HG03469 (cell line): ENCODE results near the gene ACTN4.

Experiments
- ATAC-seq: cut with Tn5 transposase; IDR thresholded peaks from one replicate; pipeline ENCODE4 v1.9.1; 2021; ENCODE audit warnings: mild to moderate bottlenecking, moderate library complexity, moderate number of reproducible peaks; ENCODE audit not compliant: unreplicated experiment

The ACTN4 gene

DNA sequence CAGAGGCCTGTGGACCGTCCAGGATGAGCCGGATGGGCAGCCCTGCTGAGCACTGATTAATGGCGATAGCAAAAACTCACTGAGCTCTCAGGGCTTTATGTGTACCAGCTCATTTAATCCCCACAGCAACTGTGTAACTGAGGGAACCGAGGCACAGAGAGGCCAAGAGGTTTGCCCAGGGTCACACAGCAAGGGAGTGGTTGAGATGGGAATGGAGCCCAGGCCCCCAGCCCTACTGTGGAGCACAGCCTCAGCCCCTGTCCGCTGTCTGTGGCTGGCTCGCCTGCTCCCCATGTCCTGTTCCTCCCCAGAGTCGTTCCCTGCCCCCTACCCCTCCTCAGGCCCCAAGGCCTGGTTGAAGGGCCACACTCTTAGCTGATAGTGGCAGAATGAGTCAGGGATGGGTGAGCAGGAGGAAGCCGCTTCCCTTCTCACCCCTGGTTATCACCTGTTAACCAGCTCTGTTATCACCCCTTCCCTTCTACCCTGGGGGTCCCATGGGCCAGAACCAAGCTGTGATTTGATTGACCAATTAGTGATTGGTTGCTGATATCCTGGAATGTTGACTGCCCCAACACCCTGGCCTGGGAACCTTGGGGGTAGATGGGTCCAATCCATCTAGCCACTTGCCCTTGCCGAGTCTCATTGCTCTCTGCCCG lies 75.6 kb downstream of the ACTN4 start:
- no peak for ATAC-seq

DNA sequence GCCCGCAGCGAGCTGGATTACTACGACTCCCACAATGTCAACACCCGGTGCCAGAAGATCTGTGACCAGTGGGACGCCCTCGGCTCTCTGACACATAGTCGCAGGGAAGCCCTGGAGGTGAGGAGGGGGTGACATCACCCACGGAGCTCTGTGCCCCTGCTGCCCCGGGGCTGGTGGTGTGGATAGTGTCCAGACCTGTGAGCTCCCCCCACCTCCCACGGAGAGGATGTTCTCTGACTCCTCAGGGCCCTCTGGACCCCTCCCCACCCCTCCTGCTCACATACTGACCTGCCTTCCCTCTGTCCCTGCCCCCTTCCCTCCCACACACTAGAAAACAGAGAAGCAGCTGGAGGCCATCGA lies 76.1 kb downstream of the ACTN4 start:
- no peak for ATAC-seq

DNA sequence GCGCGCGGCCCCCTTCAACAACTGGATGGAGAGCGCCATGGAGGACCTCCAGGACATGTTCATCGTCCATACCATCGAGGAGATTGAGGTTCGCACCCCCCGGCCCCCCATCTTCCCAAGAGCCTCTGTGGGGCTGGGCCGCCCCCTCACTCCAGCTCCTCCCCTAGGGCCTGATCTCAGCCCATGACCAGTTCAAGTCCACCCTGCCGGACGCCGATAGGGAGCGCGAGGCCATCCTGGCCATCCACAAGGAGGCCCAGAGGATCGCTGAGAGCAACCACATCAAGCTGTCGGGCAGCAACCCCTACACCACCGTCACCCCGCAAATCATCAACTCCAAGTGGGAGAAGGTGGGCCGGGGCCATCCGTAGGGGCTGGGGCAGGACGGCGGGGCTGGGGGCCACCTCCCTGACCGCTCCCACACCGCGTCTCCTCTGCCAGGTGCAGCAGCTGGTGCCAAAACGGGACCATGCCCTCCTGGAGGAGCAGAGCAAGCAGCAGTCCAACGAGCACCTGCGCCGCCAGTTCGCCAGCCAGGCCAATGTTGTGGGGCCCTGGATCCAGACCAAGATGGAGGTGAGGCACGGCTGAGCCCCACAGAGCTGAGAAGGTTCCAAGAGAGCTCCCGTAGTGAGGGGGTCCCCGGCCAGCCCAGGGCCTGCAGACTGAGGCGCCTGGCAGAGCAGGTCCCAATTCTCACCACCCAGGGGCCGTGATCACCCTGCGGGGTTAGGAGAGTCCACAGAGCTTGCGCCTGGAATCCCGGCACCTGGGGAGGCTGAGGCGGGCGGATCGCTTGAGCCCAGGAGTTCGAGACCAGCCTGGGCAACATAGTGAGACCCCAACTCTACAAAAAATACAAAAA lies 76.8 kb downstream of the ACTN4 start:
- no peak for ATAC-seq

DNA sequence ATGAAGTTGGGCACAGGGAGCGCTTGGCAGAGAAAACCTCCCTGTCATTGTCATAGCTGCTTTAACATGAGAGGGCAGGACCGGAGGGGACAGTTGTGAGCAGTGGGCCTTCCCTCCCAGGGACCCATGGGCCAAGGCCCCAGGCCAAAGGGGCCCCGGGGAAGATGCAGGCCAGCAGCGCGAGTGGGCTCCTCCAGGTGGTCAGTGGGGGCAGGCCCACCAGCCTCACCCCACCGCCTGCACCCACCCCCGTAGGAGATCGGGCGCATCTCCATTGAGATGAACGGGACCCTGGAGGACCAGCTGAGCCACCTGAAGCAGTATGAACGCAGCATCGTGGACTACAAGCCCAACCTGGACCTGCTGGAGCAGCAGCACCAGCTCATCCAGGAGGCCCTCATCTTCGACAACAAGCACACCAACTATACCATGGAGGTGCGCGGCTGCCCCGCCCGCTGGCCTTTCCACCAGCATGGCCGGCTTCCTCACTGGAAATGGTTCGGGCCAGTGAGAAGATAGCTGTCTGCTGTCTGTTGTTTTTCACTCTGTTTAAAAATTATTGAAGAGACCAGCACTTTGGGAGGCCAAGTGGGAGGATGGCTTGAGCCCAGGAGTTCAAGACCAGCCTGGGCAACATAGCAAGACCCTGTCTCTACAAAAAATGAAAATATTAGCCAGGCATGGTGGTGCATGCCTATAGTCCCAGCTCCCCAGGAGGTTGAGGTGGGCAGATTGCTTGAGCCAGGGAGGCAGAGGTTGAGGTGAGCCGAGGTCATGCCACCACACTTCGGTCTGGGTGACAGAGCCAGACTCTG lies 78.2 kb downstream of the ACTN4 start:
- no peak for ATAC-seq

DNA sequence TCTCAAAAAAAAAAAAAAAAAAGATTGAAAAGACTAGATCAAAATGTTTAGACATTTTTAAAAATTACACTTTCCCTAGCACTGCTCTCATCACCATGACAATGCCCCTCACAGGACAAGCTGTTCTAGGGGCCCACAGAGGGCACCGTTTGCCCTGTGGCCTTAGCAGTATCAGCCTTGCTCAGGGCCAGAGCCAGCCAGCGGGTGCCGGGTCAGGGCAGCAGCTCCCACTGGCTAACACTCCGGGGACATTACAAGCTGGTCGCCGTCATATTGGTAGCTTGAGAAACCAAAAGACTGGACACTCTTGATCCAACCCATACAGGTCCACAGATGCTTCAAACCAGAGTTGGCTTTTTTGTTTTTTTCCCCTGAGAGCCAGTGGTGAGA lies 78.8 kb downstream of the ACTN4 start:
- no peak for ATAC-seq

DNA sequence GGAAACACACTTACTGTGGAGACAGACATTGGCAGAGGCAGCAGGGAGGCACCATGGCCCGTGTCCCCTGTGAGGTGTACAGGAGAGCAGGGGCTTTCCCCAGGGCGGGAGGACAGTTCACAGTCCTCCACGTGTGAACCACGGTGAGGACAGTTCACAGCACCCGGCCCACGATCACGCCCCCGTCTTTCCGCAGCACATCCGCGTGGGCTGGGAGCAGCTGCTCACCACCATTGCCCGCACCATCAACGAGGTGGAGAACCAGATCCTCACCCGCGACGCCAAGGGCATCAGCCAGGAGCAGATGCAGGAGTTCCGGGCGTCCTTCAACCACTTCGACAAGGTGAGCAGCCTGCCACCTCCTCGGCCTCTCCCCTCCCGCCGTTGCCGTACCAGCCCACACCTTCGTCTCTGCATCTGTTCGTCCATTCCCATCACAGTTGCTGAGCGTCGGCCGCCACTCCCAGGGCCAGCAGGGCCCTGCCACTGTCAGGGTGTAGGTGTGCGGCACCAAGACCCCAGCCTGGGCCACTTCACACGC lies 79.4 kb downstream of the ACTN4 start:
- ATAC-seq = no peak

DNA sequence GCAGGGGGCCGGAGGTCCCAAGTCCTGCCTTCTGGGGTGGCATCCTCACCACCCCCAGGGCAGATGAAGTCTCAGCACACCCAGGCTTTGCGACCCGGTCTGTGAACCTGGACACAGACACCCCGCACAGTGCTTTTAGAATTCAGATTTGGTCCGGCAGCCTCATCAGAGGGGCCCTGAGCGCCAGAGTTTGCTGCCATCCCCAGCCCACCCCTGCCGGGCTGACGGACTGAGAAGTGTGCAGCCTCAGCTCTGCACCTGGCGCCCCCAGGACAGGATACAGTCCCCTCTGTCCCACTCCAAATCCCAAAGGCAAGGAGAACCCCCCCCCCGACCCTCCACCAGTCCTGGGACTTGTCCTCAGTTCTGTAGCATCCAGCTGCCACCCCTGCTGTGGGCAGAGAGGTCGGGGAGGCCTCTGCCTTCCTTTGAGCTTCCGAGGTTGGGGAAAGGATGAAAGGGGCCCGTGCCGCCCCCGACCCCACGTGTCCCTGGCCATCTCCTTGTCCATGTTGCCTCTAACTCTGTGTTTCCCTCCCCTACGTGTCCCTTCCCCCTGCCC lies 79.9 kb downstream of the ACTN4 start:
- ATAC-seq = no peak

DNA sequence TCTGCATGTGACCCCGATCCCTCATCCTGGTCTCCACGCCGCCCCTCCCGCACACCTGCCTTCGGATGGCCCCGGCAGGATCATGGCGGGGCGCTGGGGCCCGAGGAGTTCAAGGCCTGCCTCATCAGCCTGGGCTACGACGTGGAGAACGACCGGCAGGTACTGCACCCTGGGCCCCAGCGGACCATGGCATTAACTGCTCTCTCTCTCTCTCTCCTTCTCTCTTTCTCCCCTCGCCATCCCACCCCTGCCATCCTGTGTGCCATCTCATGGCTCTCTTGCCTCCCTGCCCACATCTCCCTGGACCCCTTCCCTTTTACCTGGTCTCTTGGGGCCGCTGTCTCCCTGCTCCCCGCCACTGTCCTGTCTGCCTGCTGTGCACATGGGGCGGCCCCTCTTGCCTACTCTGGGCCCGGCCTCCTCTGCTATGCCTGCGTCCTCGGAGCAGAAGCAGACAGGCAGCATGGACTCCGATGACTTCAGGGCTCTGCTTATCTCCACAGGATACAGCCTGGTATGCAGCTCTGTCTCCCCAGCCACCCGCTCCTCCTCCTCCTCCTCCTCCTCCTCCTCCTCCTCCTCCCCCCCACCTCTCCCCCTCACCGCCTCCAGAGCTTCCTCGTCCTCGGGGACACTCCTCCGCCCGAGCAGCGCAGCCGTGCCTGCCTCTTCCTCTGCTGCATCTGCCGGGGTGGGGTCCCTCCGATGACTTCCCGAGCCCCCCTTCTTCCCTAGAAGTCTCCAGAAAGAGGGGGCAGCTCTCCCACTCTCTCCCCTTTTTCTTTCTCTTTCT lies 80.6 kb downstream of the ACTN4 start:
- no peak for ATAC-seq

DNA sequence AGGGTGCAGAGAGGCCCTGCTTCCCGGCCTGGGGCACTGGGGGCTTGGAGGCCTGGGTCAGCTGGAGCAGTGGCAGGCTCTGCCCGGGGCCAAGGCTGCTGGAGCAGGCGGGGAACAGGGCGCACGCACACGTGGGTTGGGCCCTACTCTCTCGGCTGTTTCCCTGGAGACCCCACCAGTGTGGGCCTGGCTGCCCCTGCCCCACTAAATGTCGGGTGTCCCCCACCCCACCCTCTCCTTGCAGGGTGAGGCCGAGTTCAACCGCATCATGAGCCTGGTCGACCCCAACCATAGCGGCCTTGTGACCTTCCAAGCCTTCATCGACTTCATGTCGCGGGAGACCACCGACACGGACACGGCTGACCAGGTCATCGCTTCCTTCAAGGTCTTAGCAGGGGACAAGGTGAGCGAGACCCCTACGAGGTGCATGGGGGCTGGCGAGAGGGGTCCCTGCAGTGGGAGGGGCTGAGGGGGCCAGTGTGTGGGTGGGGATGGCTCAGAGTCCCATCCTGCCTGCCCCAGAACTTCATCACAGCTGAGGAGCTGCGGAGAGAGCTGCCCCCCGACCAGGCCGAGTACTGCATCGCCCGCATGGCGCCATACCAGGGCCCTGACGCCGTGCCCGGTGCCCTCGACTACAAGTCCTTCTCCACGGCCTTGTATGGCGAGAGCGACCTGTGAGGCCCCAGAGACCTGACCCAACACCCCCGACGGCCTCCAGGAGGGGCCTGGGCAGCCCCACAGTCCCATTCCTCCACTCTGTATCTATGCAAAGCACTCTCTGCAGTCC lies 81.5 kb downstream of the ACTN4 start:
- ATAC-seq = no peak

DNA sequence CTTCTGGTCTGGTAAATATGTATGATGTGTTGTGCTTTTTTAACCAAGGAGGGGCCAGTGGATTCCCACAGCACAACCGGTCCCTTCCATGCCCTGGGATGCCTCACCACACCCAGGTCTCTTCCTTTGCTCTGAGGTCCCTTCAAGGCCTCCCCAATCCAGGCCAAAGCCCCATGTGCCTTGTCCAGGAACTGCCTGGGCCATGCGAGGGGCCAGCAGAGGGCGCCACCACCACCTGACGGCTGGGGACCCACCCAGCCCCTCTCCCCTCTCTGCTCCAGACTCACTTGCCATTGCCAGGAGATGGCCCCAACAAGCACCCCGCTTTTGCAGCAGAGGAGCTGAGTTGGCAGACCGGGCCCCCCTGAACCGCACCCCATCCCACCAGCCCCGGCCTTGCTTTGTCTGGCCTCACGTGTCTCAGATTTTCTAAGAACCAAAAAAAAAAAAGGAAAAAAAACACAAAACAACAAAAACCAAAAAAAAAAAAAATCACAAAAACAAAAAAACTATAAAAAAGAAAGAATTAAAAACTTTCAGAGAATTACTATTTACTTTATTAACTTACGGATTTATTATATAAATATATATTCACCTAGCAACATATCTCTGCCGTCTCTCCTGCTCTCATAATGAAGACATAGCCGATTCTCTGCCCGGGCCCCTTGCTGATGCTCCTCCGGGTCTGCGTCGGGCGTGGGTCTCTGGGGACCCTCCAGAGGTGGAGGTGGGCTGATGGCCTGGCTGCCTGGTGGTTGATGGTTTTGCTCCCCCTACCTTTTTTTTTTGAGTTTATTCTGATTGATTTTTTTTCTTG lies 82.4 kb downstream of the ACTN4 start:
- no peak for ATAC-seq

DNA sequence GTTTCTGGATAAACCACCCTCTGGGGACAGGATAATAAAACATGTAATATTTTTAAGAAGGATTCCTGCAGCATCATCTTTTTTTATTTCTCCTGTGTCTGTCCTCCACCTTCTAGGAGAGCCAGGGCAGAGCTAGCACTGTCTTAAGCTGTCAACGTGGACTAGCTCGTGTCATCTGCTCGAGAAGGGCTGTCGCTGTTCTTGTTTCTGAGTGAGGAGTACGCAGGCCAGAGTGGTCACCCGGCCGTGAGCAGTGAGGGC lies 83.0 kb downstream of the ACTN4 start:
- no peak for ATAC-seq

DNA sequence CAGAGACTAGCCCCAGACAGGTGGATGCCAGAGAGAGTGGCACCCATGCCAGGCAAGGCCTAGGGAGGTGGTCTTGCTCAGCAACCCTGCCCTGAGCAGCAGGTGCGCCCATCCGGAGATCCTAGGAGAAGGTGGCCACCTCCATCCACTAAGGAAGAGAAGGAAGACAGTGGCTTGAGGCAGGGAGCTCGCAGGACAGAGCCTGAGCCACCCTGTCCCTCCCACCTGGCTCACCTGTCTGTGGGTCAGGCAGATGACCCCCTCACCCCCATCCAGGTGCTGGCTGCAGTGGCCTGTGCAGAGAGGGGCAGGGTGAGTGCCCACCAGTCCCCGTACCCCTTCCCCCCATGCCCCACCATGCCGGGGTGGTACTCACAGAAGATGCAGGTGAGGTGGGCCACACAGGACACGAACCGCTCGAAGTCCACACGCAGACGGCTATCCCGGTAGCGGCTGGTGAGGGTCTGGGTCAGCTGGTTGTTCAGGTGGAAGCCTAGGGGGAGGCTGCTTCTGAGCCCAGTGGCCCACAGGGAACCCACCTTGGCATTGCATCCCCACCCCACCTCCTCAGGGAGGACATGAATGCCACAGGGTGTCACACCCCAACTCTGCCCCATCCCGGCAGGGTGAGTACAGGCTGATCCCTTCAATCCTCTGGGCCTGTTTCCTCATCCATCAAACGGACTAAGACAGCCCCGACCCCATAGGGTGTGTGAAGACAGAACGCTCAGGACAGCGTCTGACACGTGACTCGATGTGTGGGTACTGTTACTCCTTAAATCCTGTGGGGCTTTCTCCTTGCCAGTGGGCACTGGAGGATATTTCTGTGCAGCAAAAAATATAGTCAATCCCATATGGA lies 83.5 kb downstream of the ACTN4 start:
- ATAC-seq = no peak

DNA sequence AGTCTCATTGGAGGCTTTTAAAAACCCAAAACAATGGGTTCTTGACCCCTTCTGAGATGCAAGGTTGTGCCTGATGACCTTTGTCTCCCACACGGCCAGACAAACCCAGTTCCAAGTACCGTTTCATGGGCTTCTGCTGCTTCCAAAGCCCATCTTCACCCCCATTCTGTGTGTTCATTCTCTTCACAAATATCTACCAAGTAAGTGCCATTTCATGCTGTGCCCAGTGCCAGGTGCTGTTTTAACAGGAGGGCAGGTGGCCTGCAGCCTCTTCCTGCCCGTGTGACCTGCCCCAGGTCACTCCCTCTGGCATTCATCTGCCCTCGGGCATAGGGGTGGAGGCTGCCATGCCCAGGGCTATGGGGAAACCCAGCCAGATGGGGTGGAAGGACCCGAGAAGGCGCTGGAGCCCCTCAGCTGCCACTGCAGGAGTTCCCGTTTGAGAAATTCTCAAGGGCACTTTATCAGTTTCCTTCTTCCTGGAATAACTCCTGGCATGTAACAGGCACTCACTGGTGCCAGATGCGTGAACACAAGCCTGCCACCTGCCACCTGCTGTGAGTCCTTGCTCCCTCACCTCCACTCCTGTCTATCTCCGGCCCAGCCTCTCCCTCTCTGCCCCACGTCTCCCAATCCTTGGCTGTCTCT lies 84.3 kb downstream of the ACTN4 start:
- no peak for ATAC-seq

DNA sequence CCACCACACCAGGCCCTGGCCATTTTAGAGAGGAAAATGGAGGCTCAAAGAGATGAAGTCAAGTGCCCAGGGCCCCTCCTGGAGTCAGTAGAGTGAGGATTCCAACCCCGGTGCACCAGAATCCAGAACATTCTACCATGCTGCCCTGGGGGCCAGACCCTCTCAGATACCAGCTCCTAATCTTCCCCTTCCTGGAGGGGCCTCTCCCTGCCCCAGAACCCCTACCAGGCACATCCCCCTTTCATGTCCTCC lies 85.7 kb downstream of the ACTN4 start:
- ATAC-seq = no peak

DNA sequence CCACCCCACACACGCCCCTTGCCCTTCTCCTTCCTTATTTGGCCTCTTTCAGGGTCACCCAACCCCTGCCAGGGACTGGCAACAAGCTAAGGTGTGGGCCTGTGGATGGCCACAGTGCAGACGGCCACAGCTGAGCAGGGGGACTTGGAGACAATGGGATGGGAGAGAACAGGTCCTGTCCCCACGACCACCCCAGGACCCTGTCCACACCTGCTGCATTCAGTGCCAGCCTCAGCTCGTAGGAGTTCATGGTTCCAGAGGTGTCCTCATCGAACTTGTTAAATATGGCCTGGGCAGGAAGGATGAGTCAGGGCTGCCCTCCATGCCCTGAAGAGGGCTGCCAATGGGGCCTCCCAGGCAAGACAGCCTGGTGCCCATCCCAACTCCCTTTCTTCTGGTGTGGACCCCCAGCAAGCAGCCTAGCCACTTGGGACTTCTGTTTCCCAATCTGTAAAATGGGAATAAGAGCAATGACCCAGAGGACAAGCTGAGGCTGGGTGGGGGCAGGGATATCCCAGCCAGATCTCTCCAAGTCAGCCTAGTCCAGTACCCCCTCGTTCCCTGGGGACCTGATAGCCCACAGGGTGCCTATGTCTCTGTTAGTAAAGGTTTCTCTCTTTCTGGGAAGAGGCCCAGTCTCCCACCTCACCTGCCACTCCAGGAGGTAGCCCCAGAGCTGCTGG lies 86.2 kb downstream of the ACTN4 start:
- ATAC-seq = no peak

DNA sequence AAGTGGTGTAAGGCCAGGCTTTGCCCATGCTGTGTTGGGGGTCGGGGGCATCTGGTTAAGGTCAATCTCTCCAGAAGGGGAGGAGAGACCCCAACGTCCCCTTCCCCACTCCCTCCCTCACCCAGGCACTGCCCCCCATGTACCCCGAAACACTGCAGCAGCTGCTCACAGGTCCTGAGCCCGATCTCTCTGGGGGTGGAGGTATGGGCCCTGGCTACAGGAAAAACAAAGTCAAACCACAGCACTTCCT lies 86.7 kb downstream of the ACTN4 start:
- no peak for ATAC-seq

DNA sequence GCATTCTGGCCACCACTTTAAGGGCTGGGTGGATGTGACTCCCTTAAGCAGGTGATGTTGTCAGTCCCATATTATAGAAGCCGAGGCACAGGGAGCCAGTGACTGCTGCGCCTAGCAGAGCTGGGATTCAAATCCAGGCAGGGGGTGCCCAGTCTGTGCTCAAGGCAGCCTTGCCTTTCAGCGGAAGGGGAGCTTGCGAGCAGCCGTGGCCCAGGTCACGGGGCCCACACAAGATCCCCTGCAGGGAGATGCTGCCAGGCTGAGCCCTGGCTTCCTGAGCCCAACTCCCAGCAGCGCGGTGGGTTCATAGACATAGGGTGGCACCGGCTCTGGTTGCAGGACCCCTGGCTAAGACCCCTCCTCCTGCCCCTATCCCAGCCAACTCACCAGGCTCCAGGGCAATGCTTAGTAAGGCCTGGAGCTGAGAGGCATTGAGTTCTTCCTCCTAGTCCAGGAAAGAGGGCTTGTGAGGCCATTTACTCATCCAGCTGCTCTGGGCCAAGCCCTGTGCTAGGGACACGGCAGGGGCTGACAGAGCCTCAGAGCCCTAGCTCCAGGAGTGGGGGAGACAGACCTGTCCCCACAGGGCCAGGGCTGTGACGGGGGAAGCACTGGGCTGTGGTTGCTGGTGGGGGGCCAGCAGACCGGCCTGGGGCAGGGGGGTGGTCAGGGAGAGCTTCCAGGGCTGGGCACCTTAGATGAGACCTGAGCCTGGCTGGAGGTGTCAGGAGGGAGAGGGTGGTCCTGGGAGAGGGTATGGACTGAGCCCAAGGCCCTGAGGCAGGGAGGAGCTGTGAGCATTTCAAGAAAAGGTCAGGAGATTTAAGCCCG lies 87.2 kb downstream of the ACTN4 start:
- no peak for ATAC-seq
